Measurements from ENCODE around the gene CTAGE1.

CTAGE1 gene, protein sequence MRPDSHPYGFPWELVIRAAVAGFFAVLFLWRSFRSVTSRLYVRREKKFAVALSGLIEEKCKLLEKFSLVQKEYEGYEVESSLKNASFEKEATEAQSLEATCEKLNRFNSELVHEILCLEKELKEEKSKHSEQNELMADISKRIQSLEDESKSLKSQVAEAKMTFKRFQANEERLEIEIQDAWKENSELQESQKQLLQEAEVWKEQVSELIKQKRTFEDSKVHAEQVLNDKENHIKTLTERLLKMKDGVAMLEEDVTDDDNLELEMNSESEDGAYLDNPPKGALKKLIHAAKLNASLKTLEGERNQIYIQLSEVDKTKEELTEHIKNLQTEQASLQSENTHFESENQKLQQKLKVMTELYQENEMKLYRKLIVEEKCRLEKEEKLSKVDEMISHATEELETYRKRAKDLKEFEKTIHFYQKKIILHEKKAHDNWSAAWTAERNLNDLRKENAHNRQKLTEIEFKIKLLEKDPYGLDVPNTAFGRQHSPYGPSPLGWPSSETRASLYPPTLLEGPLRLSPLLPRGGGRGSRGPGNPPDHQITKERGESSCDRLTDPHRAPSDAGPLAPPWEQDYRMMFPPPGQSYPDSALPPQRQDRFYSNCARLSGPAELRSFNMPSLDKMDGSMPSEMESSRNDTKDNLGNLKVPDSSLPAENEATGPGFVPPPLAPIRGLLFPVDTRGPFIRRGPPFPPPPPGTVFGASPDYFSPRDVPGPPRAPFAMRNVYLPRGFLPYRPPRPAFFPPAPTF

DNA sequence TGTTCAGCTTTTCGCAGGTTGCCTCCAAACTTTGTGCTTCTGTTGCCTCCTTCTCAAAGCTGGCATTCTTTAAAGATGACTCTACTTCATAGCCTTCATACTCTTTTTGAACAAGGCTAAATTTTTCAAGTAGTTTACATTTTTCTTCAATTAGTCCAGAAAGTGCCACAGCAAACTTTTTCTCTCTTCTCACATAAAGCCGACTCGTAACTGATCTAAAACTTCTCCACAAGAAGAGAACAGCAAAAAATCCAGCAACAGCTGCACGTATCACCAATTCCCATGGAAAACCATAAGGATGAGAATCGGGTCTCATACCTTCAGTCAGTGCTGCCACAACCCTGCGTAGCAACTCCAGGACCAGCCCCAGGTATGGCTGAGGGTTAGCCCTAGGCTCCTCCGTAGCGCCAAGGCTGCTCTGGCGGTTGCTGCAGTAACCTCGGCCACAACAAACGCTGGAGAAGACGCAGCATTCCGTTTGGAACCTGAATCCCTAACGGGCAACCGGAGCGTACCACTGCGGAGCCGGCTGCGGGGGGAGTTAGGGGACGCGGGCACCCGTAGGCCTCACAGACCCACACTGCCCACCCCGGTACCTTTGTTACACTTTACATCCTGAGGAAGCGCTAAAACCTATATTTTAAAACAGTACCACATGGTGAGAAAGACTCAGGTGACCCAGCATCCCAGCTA, at the start of gene CTAGE1:
TSS of gene CTAGE1 (minus strand) at position 420 of the 693 bp plus-strand sequence. CDS start at position 316, 104 bp downstream.
- Histone ChIP-seq H3K4me1 (ENCODE audit: control insufficient read depth in 1 of 2, insufficient read depth in 2 of 2, low read length in 2 of 2) (no peaks in the 10 kb centered on the region), H3K9me3 (ENCODE audit: control insufficient read depth in 1 of 2, low read length in 2 of 2) (no peaks in the 10 kb centered on the region), H3K27me3 (ENCODE audit: low read depth, low read length) (no peaks in the 10 kb centered on the region), H3K4me3 (ENCODE audit: low read depth in 1 of 2, low read length in 2 of 2) (no peak within 1 kb of the TSS), H3K27ac (ENCODE audit: low read length) (no peak within 1 kb of the TSS), H3K36me3 (ENCODE audit: control insufficient read depth in 1 of 2, insufficient read depth in 2 of 2, low read length in 2 of 2) (no peaks in the 10 kb centered on the region)

DNA sequence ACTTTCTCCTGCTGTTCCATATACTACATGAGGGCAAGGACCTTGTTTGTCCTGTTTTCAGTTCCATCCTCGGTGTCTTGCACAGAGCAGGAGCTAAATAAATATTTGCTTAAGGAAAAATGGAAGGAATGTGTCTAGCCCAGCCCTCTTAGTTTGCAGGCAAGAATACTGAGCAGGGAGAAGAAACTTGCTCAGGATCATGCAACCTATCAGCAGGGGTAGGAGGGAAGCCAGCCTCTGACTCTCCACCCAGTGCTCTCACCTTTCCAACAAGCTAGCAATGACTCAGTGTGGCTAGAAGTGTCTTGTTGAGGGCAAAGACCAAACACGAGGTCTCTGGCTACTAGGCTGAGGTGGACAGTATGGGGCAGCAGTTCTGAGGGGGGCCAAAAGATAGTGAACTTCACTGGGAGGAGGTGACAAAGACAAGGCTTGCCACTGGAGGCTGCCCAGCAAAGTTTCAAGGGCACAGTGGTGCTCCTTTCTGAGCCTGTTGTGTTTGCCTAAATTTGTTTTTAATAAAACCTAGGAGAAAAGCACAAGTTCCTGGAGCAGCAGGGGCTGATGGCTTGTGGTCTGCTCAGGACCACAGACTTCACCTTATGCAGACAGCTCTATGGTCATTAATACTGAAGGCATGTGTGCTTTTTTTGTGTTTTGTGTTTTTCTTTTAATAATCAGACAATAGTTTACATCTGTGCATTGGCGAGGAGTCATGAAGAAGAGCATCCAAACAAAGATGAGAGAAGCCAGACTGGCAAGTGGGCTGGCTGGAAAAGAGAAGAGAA, 49.1 kb upstream of the CTAGE1 start:
- no peaks in the 10 kb centered on the region for H3K36me3 ChIP-seq (ENCODE audit: control insufficient read depth in 1 of 2, insufficient read depth in 2 of 2, low read length in 2 of 2)
- no peaks in the 10 kb centered on the region for H3K9me3 ChIP-seq (ENCODE audit: control insufficient read depth in 1 of 2, low read length in 2 of 2)
- peaks cover 19 to 39% of the 10 kb centered on the region in 2 donors for H3K4me1 ChIP-seq (ENCODE audit: control insufficient read depth in 1 of 2, insufficient read depth in 2 of 2, low read length in 2 of 2)
- no peaks in the 10 kb centered on the region for H3K27me3 ChIP-seq (ENCODE audit: low read depth, low read length)
- no peak overlapping the region for H3K4me3 ChIP-seq (ENCODE audit: low read depth in 1 of 2, low read length in 2 of 2)
- no peak overlapping the region for H3K27ac ChIP-seq (ENCODE audit: low read length)

DNA sequence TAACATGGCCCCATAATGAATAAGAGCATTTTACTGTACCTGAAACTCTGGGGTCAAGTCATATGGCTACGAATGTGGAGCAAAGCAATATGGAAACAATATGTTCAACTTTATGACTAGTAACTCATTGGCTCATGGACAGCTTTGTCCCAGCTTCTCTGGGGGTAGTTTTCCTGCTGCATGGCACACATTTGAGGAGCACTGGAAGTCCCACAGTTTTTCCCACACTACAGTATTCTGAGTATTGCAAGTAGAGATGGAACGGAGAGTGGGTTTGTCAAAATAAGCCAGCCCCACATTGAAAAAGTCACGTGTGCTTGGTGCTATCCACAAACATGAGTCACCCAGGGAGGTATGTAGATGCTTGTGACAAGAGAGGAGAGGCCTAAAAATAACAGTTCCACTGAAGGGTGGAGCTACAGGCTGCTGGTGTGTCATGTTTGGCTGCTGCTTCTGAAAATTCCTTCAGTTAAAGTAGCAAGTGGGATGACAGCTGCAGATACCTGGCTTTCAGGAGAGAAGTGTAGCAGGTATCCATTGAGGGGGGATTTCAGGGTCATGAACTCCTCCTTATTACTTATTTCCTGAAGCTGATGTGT, 48.2 kb upstream of the CTAGE1 start:
- Histone ChIP-seq H3K4me1 (ENCODE audit: control insufficient read depth in 1 of 2, insufficient read depth in 2 of 2, low read length in 2 of 2) (peaks cover 14 to 30% of the 10 kb centered on the region in 2 donors), H3K9me3 (ENCODE audit: control insufficient read depth in 1 of 2, low read length in 2 of 2) (no peaks in the 10 kb centered on the region)

DNA sequence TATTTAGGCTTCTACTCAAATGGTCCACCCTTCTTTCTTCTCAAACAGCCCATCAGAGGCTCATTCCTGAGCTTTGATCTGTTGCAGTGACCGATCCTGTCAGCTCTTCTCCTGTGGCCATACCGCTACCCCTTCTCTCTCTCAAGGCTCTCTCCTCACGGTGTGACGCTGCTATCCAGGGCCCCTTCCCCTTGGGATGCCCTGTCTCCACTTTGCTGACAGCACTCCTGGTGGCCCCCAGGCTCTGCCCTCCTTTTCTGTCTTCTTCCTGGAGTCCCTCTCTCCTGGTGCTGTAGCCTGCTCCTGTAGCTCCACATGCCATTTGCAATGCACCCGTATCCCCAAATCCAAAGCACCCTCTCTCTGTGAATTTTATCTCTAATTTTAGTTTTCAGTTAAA, 45.4 kb upstream of the CTAGE1 start:
- no peaks in the 10 kb centered on the region for H3K27me3 ChIP-seq (ENCODE audit: low read depth, low read length)
- H3K36me3 ChIP-seq (ENCODE audit: control insufficient read depth in 1 of 2, insufficient read depth in 2 of 2, low read length in 2 of 2) = no peaks in the 10 kb centered on the region
- no peaks in the 10 kb centered on the region for H3K9me3 ChIP-seq (ENCODE audit: control insufficient read depth in 1 of 2, low read length in 2 of 2)
- peaks cover 9 to 19% of the 10 kb centered on the region in 2 donors for H3K4me1 ChIP-seq (ENCODE audit: control insufficient read depth in 1 of 2, insufficient read depth in 2 of 2, low read length in 2 of 2)
- no peak overlapping the region for H3K27ac ChIP-seq (ENCODE audit: low read length)
- H3K4me3 ChIP-seq (ENCODE audit: low read depth in 1 of 2, low read length in 2 of 2) = no peak overlapping the region

More for the DNA sequence above, 48.2 kb upstream of the CTAGE1 start:
- Histone ChIP-seq H3K36me3 (ENCODE audit: control insufficient read depth in 1 of 2, insufficient read depth in 2 of 2, low read length in 2 of 2) (no peaks in the 10 kb centered on the region), H3K27me3 (ENCODE audit: low read depth, low read length) (no peaks in the 10 kb centered on the region), H3K27ac (ENCODE audit: low read length) (no peak overlapping the region), H3K4me3 (ENCODE audit: low read depth in 1 of 2, low read length in 2 of 2) (no peak overlapping the region)

DNA sequence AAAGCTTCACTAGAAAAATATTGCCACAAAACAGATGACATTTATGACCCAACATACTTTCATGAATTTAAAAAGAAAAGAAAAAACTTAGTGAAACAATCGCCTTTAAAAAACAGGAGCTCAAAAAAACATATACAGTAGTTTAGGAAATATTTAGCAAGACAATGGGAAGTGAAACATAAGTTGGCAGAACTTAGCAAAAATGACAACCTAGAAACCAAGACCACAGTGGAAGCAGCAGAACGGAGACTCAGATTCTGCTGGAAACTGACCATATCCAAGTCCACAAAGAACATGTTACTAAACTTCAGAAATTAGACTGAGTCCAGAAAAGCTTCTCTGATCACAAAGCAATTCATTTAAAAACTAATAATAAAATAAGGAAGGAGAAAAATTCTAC, 41.8 kb upstream of the CTAGE1 start:
- no peak overlapping the region for H3K4me3 ChIP-seq (ENCODE audit: low read depth in 1 of 2, low read length in 2 of 2)
- no peaks in the 10 kb centered on the region for H3K36me3 ChIP-seq (ENCODE audit: control insufficient read depth in 1 of 2, insufficient read depth in 2 of 2, low read length in 2 of 2)

DNA sequence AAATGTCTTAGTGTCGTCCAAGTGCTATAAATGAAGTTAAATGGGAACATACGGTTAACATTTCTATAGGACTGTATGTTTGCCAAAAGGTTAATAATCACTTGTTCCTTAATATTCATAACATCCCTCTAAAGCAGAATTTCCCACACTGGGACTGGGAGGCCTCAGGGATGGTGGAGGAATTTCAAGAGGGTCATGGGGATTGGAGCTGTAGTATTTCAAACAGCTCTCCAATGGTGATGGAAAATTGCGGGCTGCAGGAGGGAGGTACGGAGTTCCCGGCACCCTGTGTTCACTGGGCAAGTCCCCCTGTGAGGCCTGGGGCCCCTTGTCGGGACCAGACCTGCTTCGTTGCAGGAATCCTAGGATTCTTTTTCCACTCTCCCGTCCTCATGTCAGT, 39.8 kb upstream of the CTAGE1 start:
- Histone ChIP-seq H3K9me3 (ENCODE audit: control insufficient read depth in 1 of 2, low read length in 2 of 2) (no peaks in the 10 kb centered on the region), H3K4me3 (ENCODE audit: low read depth in 1 of 2, low read length in 2 of 2) (no peak overlapping the region), H3K27ac (ENCODE audit: low read length) (no peak overlapping the region), H3K36me3 (ENCODE audit: control insufficient read depth in 1 of 2, insufficient read depth in 2 of 2, low read length in 2 of 2) (no peaks in the 10 kb centered on the region), H3K27me3 (ENCODE audit: low read depth, low read length) (no peaks in the 10 kb centered on the region), H3K4me1 (ENCODE audit: control insufficient read depth in 1 of 2, insufficient read depth in 2 of 2, low read length in 2 of 2) (no peaks in the 10 kb centered on the region)

More for the DNA sequence above, 41.8 kb upstream of the CTAGE1 start:
- Histone ChIP-seq H3K27me3 (ENCODE audit: low read depth, low read length) (no peaks in the 10 kb centered on the region), H3K4me1 (ENCODE audit: control insufficient read depth in 1 of 2, insufficient read depth in 2 of 2, low read length in 2 of 2) (no peaks in the 10 kb centered on the region), H3K27ac (ENCODE audit: low read length) (no peak overlapping the region), H3K9me3 (ENCODE audit: control insufficient read depth in 1 of 2, low read length in 2 of 2) (no peaks in the 10 kb centered on the region)

DNA sequence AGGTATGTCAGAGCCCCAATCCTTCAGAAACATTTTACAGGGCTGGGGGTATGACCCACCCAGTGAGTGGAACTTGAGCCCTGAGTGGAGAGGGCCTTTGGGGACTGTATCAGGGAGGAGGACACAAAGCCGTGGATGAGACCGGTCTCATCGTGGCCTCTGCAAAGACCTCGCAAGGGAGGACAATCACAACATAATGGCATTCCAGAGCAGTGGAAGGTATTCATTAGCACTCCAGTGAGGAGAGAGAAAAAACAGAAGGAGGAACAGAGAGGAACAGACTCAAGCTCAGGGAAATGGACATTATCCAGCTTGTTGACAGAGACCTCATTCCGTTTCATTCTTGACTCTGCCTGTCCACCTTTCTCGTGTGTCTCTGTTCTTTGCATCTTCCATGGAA, 38.8 kb upstream of the CTAGE1 start:
- Histone ChIP-seq H3K36me3 (ENCODE audit: control insufficient read depth in 1 of 2, insufficient read depth in 2 of 2, low read length in 2 of 2) (no peaks in the 10 kb centered on the region), H3K4me1 (ENCODE audit: control insufficient read depth in 1 of 2, insufficient read depth in 2 of 2, low read length in 2 of 2) (no peaks in the 10 kb centered on the region), H3K9me3 (ENCODE audit: control insufficient read depth in 1 of 2, low read length in 2 of 2) (no peaks in the 10 kb centered on the region), H3K27ac (ENCODE audit: low read length) (no peak overlapping the region), H3K27me3 (ENCODE audit: low read depth, low read length) (no peaks in the 10 kb centered on the region), H3K4me3 (ENCODE audit: low read depth in 1 of 2, low read length in 2 of 2) (no peak overlapping the region)

DNA sequence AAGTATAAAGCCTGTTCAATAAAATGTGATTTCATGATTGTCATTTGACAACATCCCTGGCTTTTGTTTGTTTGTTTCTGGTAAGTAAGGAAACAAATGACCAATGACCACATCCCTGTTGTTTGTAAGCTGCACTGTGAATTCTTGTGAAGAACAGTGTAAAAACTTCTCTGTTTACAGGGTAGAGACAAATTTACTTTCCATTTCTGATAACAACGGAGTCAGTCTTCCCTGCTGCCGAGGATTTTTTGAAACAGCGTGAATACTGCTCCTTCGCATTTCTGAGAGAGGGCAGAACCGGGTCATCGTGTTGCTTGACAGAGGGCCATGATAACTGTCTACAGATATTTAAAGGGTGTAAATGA, 38.4 kb upstream of the CTAGE1 start:
- Histone ChIP-seq H3K27me3 (ENCODE audit: low read depth, low read length) (no peaks in the 10 kb centered on the region), H3K9me3 (ENCODE audit: control insufficient read depth in 1 of 2, low read length in 2 of 2) (no peaks in the 10 kb centered on the region), H3K4me3 (ENCODE audit: low read depth in 1 of 2, low read length in 2 of 2) (no peak overlapping the region), H3K36me3 (ENCODE audit: control insufficient read depth in 1 of 2, insufficient read depth in 2 of 2, low read length in 2 of 2) (no peaks in the 10 kb centered on the region), H3K4me1 (ENCODE audit: control insufficient read depth in 1 of 2, insufficient read depth in 2 of 2, low read length in 2 of 2) (no peaks in the 10 kb centered on the region), H3K27ac (ENCODE audit: low read length) (no peak overlapping the region)

DNA sequence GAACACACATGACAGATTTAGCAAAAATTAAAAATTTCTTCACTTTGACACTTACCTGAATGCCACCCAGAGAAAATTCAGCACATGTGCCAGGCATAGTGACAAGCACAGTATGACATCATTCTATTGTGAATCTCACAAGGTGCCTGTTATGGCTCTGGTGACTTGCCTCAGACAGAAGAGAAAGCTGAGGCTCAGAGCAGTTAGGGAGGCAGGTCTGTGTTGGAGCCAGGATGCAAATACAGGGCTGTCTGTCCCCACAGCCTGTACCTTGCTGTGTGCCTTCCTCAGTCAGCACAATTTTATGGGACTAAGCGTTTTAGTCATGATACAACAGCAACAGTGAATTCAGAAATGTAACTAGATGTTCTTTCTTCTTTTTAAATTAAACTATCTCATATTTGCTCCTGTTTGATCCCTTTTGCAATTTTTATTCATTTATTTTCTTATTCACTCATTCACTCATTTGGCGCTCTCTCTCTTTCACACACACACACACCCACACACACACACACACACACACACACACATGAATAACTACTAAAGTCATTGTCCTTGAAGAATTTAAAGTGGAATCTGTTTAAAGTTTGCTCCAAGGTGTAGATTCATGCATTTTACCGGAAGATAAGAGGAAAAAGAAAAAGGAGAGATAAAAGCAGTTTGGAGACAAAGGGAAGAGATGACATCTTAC, 37.9 kb upstream of the CTAGE1 start:
- H3K36me3 ChIP-seq (ENCODE audit: control insufficient read depth in 1 of 2, insufficient read depth in 2 of 2, low read length in 2 of 2) = no peaks in the 10 kb centered on the region

DNA sequence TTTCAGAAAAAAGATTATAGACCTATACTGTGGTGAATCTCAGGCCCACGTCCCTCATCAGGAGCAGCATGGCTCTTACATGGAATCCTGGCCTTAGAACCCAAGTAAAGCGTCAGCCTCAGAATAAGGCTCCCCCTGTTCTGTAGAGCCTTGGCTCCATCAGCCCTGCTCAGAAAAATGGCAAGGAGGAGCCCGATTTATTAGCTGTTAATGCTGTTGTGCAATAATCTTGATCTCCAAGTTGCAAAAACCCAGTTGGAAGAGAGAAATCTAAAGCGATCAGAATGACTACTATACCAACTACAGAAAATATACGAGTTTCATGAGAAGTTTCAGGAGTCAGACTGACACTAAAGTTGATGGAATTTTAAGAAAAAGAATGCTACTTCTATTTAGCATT, 35.6 kb upstream of the CTAGE1 start:
- Histone ChIP-seq H3K27ac (ENCODE audit: low read length) (no peak overlapping the region), H3K27me3 (ENCODE audit: low read depth, low read length) (no peaks in the 10 kb centered on the region), H3K4me3 (ENCODE audit: low read depth in 1 of 2, low read length in 2 of 2) (no peak overlapping the region), H3K36me3 (ENCODE audit: control insufficient read depth in 1 of 2, insufficient read depth in 2 of 2, low read length in 2 of 2) (no peaks in the 10 kb centered on the region), H3K9me3 (ENCODE audit: control insufficient read depth in 1 of 2, low read length in 2 of 2) (peaks cover 0 to 20% of the 10 kb centered on the region in 2 donors), H3K4me1 (ENCODE audit: control insufficient read depth in 1 of 2, insufficient read depth in 2 of 2, low read length in 2 of 2) (no peaks in the 10 kb centered on the region)

More for the DNA sequence above, 37.9 kb upstream of the CTAGE1 start:
- Histone ChIP-seq H3K4me3 (ENCODE audit: low read depth in 1 of 2, low read length in 2 of 2) (no peak overlapping the region), H3K9me3 (ENCODE audit: control insufficient read depth in 1 of 2, low read length in 2 of 2) (no peaks in the 10 kb centered on the region), H3K27me3 (ENCODE audit: low read depth, low read length) (no peaks in the 10 kb centered on the region), H3K4me1 (ENCODE audit: control insufficient read depth in 1 of 2, insufficient read depth in 2 of 2, low read length in 2 of 2) (no peaks in the 10 kb centered on the region), H3K27ac (ENCODE audit: low read length) (no peak overlapping the region)

Data from muscle layer of duodenum (tissue), 2 donors.